ENCODE data around the gene LDLRAD3. TPM values are rescaled to one million over a fixed set of nuclear protein-coding genes. Genes with fewer than 3 reads are reported as not detected.

Gene LDLRAD3
- total RNA-seq, 1 donor from 2014 or later: 28.5 TPM

DNA sequence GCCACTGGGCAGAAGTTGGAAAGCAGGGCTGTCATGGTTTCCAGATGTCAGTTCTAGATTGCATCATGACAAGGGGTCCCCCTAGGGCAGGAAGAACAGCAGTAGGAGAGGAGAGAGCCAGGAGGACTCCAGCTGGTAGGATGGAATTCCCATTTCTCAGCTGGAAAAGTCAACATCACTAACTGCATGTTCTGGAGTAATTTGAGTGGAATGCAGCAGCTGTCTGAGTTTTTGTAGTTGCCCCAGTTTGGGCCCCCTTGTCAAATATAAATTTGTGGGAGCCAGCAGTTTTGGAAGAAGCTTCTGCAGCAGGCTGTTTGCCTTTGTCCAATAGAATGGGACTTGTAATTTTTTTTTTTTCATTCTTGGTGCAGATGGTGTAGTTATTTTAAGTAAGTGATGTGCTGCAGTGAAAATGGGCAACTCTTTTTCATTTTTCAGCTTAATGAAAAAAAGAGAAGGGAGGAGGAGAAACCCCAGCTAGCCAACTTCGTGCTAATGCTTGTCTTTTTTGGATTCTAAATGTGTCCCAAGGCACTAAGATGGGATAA lies 86.9 kb downstream of the LDLRAD3 start:
- Mint-ChIP-seq H3K9me3 (ENCODE audit: unreplicated experiment) (no peaks in the 10 kb centered on the region), H3K36me3 (ENCODE audit: low read depth, unreplicated experiment) (peaks cover 6% of the 10 kb centered on the region), H3K4me1 (ENCODE audit: unreplicated experiment) (no peaks in the 10 kb centered on the region), H3K27ac (ENCODE audit: unreplicated experiment) (no peak overlapping the region), H3K4me3 (ENCODE audit: unreplicated experiment) (no peak overlapping the region), H3K27me3 (ENCODE audit: unreplicated experiment) (no peaks in the 10 kb centered on the region)
- TF ChIP-seq, protein P1, sequence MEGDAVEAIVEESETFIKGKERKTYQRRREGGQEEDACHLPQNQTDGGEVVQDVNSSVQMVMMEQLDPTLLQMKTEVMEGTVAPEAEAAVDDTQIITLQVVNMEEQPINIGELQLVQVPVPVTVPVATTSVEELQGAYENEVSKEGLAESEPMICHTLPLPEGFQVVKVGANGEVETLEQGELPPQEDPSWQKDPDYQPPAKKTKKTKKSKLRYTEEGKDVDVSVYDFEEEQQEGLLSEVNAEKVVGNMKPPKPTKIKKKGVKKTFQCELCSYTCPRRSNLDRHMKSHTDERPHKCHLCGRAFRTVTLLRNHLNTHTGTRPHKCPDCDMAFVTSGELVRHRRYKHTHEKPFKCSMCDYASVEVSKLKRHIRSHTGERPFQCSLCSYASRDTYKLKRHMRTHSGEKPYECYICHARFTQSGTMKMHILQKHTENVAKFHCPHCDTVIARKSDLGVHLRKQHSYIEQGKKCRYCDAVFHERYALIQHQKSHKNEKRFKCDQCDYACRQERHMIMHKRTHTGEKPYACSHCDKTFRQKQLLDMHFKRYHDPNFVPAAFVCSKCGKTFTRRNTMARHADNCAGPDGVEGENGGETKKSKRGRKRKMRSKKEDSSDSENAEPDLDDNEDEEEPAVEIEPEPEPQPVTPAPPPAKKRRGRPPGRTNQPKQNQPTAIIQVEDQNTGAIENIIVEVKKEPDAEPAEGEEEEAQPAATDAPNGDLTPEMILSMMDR (IDR thresholded peaks at IDR 0.05; ENCODE audit: unreplicated experiment): no peak
- DNase-seq (ENCODE audit: low spot score): no peak

DNA sequence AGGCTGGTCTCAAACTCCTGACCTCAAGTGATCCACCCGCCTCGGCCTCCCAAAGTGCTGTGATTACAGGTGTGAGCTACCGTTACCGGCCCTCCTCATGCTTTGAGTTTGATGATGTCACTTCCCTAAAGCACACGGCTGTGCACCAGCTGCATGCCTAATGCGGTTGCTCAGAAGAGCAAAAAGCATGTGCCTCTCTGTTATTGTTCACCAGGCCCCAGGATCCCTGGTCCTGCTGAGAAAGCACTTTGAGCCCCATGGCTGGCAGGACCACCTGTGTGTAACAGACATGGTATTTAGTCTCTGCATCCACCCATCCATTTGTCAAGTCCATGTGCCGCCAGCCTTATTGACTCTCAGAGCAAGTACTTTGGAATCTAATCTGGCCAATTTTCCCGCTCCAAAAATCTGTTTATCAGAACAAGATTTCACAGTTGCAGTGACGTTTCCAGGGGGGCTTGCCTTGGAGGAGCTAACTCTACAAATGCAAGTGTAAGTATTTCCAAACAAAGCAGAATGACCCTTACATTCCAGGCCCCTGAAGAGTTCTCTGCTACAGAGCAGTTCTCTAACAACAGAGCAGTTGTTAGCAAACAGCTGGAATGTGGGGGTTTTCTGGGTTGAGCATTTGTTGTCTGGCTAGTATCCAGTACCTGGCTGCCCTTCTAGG lies 89.4 kb downstream of the LDLRAD3 start:
- Mint-ChIP-seq H3K27ac (ENCODE audit: unreplicated experiment) (no peak overlapping the region), H3K27me3 (ENCODE audit: unreplicated experiment) (no peaks in the 10 kb centered on the region), H3K36me3 (ENCODE audit: low read depth, unreplicated experiment) (peaks cover 6% of the 10 kb centered on the region), H3K9me3 (ENCODE audit: unreplicated experiment) (no peaks in the 10 kb centered on the region), H3K4me3 (ENCODE audit: unreplicated experiment) (no peak overlapping the region), H3K4me1 (ENCODE audit: unreplicated experiment) (no peaks in the 10 kb centered on the region)
- DNase-seq (ENCODE audit: low spot score): no peak
- TF ChIP-seq, protein P1 (IDR thresholded peaks at IDR 0.05; ENCODE audit: unreplicated experiment): no peak

DNA sequence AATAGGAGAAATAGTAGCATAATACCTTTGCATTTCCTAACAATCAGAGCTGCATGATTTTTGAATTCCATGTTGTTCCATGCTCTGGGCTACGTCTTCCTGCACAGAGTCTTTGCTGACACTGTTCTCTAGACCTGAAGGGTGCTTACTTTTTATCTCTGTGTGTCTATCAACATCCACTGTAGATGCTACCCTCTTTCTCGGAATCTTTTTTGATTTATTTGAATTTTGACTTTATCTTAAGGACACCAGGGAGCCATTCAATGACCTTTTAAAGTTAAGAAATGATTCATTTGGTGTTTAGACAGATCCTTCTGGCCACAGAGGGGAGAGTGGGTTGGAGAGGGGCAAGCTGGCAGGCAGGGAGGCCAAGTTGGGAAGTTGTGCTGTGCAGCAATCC lies 90.1 kb downstream of the LDLRAD3 start:
- Mint-ChIP-seq H3K27ac (ENCODE audit: unreplicated experiment) (no peak overlapping the region), H3K27me3 (ENCODE audit: unreplicated experiment) (no peaks in the 10 kb centered on the region), H3K4me3 (ENCODE audit: unreplicated experiment) (no peak overlapping the region), H3K36me3 (ENCODE audit: low read depth, unreplicated experiment) (peaks cover 6% of the 10 kb centered on the region), H3K4me1 (ENCODE audit: unreplicated experiment) (no peaks in the 10 kb centered on the region), H3K9me3 (ENCODE audit: unreplicated experiment) (no peaks in the 10 kb centered on the region)
- TF ChIP-seq, protein P1 (IDR thresholded peaks at IDR 0.05; ENCODE audit: unreplicated experiment): no peak
- no peak for DNase-seq (ENCODE audit: low spot score)

DNA sequence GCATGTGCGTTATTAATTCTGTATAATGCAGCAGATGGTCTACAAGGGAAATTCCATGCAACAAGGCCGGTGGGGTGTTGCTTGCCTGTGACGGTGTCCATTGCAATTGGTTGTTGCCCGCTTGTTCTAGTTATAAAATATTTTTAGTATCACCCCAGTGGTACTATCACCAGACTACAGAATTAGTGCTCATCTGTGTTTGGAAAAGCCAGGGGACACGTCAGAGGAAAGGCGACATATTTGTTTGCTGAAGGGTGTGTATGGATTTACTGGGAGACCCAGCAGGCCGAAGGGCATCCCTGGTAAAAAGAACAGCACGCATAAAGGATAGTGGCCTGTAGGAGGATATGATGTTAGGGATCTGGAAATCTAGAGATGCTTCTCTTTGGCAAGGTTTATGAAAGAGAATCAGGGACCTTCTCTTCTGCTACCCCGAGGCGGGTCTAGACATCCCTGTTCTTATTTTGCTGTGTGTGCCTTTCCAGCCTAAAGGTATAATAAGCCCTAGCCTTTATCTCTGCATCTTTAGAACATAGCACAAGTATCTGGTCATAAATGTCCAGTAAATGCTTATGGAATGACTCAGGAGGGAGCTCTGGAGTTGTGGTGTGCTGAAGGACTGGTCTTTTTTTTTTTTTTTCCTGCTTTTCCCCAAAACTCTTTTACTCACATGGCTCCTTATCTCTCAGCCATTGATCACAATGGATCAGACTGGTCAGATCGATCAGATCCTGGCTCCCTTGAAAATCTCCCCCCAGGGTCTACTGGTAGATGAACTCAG lies 90.9 kb downstream of the LDLRAD3 start:
- Mint-ChIP-seq H3K27me3 (ENCODE audit: unreplicated experiment) (no peaks in the 10 kb centered on the region), H3K36me3 (ENCODE audit: low read depth, unreplicated experiment) (peaks cover 6% of the 10 kb centered on the region), H3K27ac (ENCODE audit: unreplicated experiment) (no peak overlapping the region), H3K4me3 (ENCODE audit: unreplicated experiment) (no peak overlapping the region), H3K4me1 (ENCODE audit: unreplicated experiment) (no peaks in the 10 kb centered on the region), H3K9me3 (ENCODE audit: unreplicated experiment) (no peaks in the 10 kb centered on the region)
- TF ChIP-seq, protein P1 (IDR thresholded peaks at IDR 0.05; ENCODE audit: unreplicated experiment): no peak
- DNase-seq (ENCODE audit: low spot score): no peak

DNA sequence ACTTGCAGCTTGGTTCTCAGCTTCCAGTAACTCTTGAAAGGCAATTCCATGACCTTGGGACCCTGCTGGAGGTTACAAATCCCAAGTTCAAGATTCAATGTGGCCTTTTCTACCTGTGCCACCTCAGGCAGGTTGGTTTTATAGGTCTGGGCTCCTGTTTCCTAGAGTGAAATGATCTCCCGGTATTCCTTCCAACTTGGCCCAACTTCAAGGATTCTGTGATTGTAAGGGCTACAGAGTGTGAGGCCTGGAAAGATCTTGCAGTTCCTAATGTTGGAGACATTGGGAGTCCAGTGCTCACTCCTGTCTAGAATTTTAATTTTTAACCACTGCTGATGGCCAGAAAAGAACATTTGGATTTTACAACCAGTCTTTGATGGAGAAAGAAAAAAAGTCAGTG lies 91.6 kb downstream of the LDLRAD3 start:
- peak overlapping the region; percentile 16 for H3K4me3 Mint-ChIP-seq (ENCODE audit: unreplicated experiment)
- no peaks in the 10 kb centered on the region for H3K9me3 Mint-ChIP-seq (ENCODE audit: unreplicated experiment)
- no peak for DNase-seq (ENCODE audit: low spot score)
- no peaks in the 10 kb centered on the region for H3K27me3 Mint-ChIP-seq (ENCODE audit: unreplicated experiment)
- TF ChIP-seq, protein P1 (IDR thresholded peaks at IDR 0.05; ENCODE audit: unreplicated experiment): no peak
- H3K27ac Mint-ChIP-seq (ENCODE audit: unreplicated experiment): no peak overlapping the region
- peaks cover 6% of the 10 kb centered on the region for H3K36me3 Mint-ChIP-seq (ENCODE audit: low read depth, unreplicated experiment)
- no peaks in the 10 kb centered on the region for H3K4me1 Mint-ChIP-seq (ENCODE audit: unreplicated experiment)
